Esophagus mucosa (tissue), 1 donor: ENCODE results near the gene PSMC5. TPM values are rescaled to one million over a fixed set of nuclear protein-coding genes. Genes with fewer than 3 reads are reported as not detected.
"Not testable (repeated sequence)": the region's sequence is repeated elsewhere in the genome, so short reads cannot be mapped to it uniquely, and the experiment has no call there.

ENCODE experiments used
- ATAC-seq: fragments of 200-7000 bp; cut with Tn5 transposase; one replicate; pipeline ENCODE4 v1.9.1; 2020
- total RNA-seq: library from RNA; stranded (reverse); gene quantifications from one replicate; pipeline ENCODE4 v1.2.4, GENCODE V29; 2023
- donor health status: DM: yes; HTN: yes; CAD: no.

The PSMC5 gene
- total RNA-seq, 1 donor from 2014 or later: 102 TPM

- ATAC-seq: no peak
Observed at GRCh38 chr17:63841350-63842172, 14.3 kb downstream of the PSMC5 start.

GRCh38 chr17:63842173-63842539 is 14.9 kb downstream of the PSMC5 start:
- no peak for ATAC-seq

- peak; percentile 92 for ATAC-seq
Observed at GRCh38 chr17:63842540-63843386, 15.5 kb downstream of the PSMC5 start, which contains the start of gene SMARCD2. TSS of gene SMARCD2 (minus strand) at chr17:63842685. CDS start at chr17:63842674, 11 bp downstream.

- ATAC-seq: not testable (repeated sequence)
Observed at GRCh38 chr17:63843387-63843888, 16.2 kb downstream of the PSMC5 start.

GRCh38 chr17:63843910-63844677 is 16.9 kb downstream of the PSMC5 start:
- no peak for ATAC-seq

DNA sequence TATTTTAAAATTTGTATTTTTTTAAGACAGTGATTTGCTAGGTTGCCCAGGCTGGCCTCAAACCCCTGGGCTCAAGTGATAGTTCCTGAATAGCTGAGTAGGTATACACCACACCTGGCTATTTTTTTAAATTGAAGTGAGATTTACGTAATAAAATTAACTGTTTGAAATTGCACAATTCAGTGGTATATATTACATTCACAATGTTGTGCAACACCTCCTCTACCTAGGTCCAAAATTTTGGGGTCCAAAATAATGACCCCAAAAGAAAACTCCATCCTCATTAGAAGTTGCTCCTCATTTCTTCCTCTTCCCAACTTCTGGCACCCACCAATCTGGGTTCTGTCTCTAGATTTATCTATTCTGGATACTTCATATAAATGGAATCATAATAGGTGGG is 18.3 kb downstream of the PSMC5 start:
- no peak for ATAC-seq

DNA sequence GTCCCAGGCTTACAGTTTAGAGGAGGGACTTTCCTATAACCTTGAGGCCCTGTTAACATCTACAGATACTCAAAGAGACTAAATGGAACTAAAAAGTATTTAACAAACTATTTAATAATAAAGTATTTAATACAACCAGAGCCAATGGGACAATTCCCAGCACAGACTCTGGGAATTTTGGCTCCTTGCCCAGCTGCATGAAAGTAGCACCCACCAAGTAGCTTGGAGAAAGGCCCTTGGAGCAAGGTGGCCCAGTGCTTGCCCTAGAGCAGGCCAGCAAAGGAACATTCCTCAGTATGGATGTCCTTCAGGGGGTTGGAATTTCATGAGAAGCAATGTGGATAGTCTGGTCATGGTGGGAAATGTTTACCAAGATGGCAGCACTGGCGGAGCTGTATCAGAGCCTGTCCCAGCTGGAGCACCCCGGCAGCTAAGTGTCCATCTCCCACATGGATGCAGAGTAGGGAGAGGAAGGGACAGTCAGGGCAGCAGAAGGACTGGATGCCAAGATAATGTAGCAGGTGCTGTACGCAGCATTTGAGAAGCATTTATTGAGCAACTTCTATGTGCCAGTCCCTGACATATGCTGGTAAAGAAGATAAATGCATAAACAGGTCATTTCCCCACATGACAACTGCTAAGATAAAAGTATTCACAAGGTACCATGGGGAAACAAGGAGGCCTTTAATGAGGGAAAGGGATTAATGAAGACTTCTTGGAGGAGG is 20.5 kb downstream of the PSMC5 start:
- ATAC-seq: no peak

DNA sequence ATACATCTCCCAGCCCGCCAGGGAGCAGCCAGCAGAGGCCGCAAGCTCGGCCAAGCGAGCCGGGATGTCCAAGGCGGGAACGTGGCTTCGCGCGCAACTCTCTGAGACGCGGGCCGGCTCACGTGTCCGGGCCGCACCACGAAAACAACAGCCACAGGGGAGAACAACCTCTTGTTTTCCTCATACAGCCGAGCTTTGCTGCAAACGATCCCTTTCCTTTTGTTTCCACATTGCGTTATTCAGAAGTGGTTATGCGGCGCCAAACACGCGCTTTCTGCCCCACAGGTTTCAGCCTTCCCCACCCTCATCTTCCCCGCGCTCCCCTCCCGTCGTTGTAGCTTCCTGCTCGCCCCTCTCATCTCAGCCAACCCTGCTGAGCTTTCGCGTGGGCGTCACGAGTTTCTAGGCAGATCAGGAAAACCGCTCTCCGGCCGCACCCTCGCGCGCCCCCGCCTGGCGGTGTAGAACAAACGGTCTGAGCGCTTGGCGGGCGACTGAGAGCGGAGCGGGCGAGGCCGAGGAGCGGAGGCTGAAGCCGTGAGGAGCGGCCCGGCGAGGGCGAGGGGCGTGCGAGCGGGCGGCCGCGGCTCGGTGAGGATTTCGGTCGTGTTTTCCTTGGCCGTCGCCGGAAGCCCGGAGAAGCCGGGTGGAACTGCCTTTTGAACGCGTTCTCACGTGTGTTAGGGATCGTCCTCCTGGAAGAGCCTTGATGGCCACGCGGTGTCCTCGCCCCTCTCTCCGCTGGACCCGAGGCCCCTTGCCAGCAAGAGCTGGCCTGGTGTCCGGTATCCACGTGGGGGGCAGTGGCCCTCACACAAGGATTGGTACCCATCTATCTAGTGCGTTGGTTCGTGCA is 21.8 kb downstream of the PSMC5 start:
- peak; percentile 87 for ATAC-seq

DNA sequence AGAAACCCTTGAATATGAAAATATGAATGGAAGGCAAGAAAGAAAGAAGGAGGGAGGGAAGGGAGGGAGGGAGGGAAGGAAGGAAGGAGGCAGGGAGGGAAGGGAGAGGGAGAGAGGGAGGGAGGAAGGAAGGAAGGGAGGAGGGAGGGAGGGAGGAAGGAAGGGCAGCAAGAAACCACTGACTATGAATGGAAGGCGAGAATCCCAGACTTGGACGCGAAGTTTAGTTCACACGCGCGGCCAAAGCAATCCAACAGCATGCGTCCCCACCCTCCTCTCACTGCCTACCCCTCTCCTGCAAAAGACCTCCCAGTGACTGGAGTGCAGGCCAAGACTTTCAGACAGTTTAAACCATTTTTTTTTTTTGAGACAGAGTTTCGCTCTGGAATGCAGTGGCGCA is 23.2 kb downstream of the PSMC5 start:
- ATAC-seq: no peak

- ATAC-seq: no peak
Observed at GRCh38 chr17:63853260-63853659, 26.0 kb downstream of the PSMC5 start.

- no peak for ATAC-seq
Observed at GRCh38 chr17:63854709-63855108, 27.5 kb downstream of the PSMC5 start.

GRCh38 chr17:63855185-63855584 is 28.0 kb downstream of the PSMC5 start:
- ATAC-seq: no peak

DNA sequence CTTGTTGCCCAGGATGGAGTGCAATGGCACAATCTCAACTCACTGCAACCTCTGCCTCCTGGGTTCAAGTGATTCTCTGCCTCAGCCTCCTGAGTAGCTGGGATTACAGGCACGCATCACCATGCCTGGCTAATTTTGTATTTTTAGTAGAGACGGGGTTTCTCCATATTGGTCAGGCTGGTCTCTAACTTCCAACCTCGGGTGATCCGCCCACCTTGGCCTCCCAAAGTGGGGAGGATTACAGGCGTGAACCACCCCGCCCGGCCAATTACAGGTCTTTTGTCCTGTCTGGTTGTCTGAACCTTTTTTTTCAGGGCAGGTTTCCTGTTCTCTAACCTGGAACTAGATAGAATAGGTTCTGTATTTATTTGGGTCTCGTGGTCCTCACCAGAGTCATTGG is 29.2 kb downstream of the PSMC5 start:
- not testable (repeated sequence) for ATAC-seq

- ATAC-seq: no peak
Observed at GRCh38 chr17:63859257-63859656, 32.0 kb downstream of the PSMC5 start.

DNA sequence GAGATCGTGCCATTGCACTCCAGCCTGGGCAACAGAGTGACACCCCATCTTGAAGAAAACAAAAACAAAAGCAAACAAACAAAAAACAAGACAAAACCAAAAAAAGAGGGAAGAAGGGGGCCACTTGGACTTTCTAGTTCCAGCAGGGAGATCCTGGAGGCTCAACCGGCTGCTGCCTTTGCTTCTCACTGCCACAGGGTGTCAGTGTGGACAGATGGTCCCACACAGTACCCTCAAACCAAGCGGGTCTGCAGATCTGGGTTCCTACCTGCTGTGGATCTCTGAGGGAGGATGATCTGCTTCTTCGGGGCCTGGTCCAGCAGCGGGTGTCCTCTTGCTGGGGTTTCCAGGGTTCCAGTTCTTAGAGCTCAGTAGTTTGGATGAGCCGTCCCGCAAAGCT is 39.4 kb downstream of the PSMC5 start:
- not testable (repeated sequence) for ATAC-seq

DNA sequence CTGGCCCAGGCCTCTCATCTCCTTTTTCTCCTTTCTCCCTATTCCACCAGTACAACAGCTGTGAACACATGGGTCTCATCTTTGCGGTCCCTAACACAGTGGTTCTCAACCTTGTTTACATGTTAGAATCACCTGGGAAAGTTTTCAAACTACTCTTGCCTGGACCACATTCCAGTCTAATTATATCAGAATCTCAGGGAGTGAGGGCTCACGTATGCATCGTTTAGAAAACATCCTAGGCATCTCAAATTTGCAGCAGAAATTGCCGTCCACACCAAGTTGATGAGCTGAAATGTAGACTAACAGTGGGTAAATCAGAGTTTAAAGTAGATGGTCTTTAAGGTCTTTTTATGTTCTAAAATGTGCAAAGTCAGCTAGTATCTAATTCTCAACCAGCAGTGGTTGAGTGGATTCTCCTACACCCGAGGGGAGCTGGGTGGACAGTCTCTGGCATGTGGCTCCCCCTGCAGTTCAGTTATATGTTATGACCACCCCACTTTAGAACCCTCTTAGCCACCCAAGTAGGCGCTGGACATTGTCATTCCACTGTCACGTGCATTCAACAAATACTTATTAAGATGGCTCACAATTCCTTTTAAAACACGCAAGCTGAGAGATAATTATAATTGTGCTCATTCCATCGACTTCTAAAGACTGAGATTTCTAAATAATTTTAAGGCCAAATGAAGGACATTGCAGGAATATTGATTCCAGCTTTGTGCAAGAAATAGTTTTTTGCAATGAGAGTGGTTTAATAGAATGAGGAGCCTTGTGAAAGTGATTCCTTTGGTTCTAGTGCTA is 42.5 kb downstream of the PSMC5 start:
- ATAC-seq: not testable (repeated sequence)

DNA sequence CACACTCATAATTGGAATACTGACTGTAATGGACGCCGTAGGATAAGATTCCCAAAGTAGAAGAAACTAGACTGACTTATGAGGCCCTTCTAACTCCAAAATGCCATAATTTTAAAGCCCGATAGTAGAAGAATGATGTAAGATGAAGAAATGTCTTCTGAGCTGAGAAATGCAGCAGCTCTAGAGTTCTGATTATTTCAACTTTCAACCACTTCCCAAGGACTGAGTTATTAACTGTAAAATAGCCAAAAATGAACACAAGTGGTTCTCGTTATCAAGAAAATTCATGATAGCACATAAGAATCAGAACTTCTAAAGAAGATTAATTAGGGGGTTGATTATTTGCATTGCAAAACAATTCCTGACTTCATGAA is 43.0 kb downstream of the PSMC5 start:
- ATAC-seq: not testable (repeated sequence)

DNA sequence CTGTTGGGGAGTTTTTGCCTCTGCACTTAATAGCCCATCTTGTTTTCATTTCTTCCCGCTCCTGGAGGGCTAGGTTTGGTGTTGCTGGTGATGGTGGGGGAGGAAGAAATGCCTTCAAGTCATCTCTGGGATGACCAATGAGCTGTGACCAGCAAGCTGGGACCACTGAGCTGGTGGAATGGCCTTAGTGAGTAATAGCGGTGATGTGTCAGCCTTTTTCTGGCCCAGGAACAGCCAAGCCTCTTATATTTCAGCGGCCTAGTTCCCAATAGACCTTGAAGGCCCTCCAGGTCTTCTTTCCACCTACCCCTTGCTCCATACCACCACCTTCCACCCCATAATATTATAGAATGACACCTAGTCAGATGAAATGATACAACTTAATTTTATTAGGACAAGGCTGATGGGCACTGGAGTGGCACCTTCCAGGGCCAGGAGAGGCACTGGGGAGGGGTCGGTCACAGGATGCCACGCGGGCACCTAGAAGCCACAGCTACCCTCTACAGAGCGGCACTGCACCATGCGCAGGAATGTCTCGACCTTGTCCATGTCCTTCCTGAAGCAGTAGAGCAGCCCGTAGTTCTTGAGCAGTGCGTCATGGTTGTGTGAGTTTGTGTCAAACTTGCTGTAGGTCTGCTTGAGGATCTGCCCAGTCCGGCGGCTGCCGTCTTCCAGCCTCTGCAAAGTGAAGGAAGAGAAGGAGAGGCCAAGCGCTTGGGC is 44.6 kb downstream of the PSMC5 start:
- not testable (repeated sequence) for ATAC-seq

- not testable (repeated sequence) for ATAC-seq
Observed at GRCh38 chr17:63873577-63873976, 46.3 kb downstream of the PSMC5 start, which contains the start of gene CSH2. TSS of gene CSH2 (minus strand) at chr17:63873677. CDS start at chr17:63873614, 63 bp downstream.
